Limb (tissue), 2 donors: ENCODE data around the gene CEACAM8.
"Not testable (repeated sequence)": the region's sequence is repeated elsewhere in the genome, so short reads cannot be mapped to it uniquely, and the experiment has no call there.

ENCODE experiments used
- DNase-seq, 2 donors: peaks; one replicate each; pipeline ENCODE4 v3.0.0-alpha.2; 2016; ENCODE audit errors: extremely low spot score in 2 of 2

Gene CEACAM8

GRCh38 chr19:42594617-42595489 is at the start of gene CEACAM8:
CEACAM8 (minus strand) TSS chr19:42594924; CDS start chr19:42594828, 96 bp downstream.
- DNase-seq = no peak

- DNase-seq = not testable (repeated sequence)
These were observed 44.8 kb upstream of the CEACAM8 start for GRCh38 chr19:42639324-42640092.

- no peak for DNase-seq
These were observed 40.5 kb upstream of the CEACAM8 start for GRCh38 chr19:42635233-42635539.

- no peak for DNase-seq
These were observed 39.9 kb upstream of the CEACAM8 start for GRCh38 chr19:42634409-42635232.

GRCh38 chr19:42629191-42629590 is 34.5 kb upstream of the CEACAM8 start:
- no peak for DNase-seq

- DNase-seq = no peak
These were observed 33.9 kb upstream of the CEACAM8 start for GRCh38 chr19:42628411-42629140.

GRCh38 chr19:42627916-42628315 is 33.2 kb upstream of the CEACAM8 start:
- no peak for DNase-seq

- no peak for DNase-seq
These were observed 31.5 kb upstream of the CEACAM8 start for GRCh38 chr19:42626181-42626580.

GRCh38 chr19:42619271-42619670 is 24.5 kb upstream of the CEACAM8 start:
- no peak for DNase-seq

- DNase-seq = no peak
These were observed 18.9 kb upstream of the CEACAM8 start for GRCh38 chr19:42613666-42614065.

- DNase-seq = not testable (repeated sequence)
These were observed 15.7 kb upstream of the CEACAM8 start for GRCh38 chr19:42610401-42610915.

GRCh38 chr19:42606660-42607351 is 12.1 kb upstream of the CEACAM8 start:
- DNase-seq = peak in 1 of 2 donors; percentile 52

GRCh38 chr19:42601811-42602443 is 7.2 kb upstream of the CEACAM8 start:
- DNase-seq = peak; percentile 7 to 61

- peak in 1 of 2 donors; percentile 50 for DNase-seq
These were observed 1.8 kb upstream of the CEACAM8 start for GRCh38 chr19:42596391-42597072.

GRCh38 chr19:42595550-42596172 is 937 bp upstream of the CEACAM8 start:
- DNase-seq = no peak

- no peak for DNase-seq
These were observed 4.9 kb downstream of the CEACAM8 start for GRCh38 chr19:42589792-42590191.

- no peak for DNase-seq
These were observed 10.3 kb downstream of the CEACAM8 start for GRCh38 chr19:42584466-42584865.

GRCh38 chr19:42577016-42577415 is 17.7 kb downstream of the CEACAM8 start:
- DNase-seq = no peak

GRCh38 chr19:42576241-42576640 is 18.5 kb downstream of the CEACAM8 start:
- DNase-seq = no peak
